HG03565 (cell line): ENCODE measurements around the gene TTC6.
"Not testable (repeated sequence)": the region's sequence is repeated elsewhere in the genome, so short reads cannot be mapped to it uniquely, and the experiment has no call there.

Experiments
- ATAC-seq: cut with Tn5 transposase; IDR thresholded peaks from one replicate; pipeline ENCODE4 v1.9.1; 2021; ENCODE audit warnings: mild to moderate bottlenecking, moderate library complexity; ENCODE audit not compliant: unreplicated experiment

TTC6 gene, protein sequence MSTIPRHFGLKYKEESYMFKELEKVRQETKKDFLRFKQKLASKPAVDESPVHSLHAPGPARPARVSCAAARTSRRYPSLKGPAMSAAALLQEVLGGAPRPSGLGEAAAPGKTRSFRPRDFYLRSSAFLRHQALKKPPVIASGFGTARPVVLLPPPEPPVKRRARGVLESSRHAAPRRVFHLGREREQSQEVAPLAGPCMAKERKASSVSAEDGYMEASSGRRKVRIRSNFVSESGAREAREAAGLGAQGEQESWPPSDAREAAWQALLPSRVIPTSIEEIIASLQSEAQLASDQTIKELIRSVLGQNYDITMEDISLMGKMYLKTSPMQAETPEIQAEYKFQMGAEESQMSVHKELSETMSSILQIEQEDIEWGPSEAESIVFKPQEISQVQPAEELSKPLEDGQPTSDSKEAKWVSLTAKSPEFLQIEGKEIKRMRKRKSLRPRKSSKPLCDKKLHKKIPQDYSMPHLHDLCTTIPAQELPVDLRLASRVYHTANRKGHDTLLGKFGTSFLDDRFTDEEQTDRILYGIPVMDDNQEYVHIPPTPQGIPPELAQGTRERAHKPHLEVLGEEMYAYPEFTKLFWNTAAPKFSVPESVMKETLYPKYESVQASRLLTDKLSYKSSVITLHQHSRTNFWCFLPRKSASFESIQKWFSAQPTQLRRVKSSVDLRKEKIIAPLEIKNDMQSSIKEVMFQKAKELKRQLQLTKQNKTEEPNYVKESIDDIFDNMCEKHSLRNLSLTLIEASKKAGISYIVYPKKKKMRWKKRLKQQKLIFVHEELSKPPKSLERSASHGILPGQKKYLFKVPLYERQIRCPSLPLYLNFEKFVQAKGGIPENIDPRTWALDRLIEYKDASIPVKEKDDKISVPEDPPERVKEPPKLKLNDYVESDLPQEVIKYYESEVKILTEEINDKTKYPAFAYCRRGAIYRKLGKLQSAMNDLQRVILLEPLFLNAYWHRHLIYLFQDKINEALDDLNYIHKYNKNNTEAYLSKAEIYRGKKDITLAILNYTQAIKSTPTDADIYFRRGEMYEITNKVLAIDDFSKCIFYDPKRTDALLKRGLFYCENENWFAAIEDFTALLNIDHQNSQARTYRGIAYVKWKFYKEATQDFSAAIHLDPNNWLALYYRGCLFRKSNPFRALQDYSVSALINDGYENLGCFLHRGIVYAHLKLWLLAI (N-terminal part only)

DNA sequence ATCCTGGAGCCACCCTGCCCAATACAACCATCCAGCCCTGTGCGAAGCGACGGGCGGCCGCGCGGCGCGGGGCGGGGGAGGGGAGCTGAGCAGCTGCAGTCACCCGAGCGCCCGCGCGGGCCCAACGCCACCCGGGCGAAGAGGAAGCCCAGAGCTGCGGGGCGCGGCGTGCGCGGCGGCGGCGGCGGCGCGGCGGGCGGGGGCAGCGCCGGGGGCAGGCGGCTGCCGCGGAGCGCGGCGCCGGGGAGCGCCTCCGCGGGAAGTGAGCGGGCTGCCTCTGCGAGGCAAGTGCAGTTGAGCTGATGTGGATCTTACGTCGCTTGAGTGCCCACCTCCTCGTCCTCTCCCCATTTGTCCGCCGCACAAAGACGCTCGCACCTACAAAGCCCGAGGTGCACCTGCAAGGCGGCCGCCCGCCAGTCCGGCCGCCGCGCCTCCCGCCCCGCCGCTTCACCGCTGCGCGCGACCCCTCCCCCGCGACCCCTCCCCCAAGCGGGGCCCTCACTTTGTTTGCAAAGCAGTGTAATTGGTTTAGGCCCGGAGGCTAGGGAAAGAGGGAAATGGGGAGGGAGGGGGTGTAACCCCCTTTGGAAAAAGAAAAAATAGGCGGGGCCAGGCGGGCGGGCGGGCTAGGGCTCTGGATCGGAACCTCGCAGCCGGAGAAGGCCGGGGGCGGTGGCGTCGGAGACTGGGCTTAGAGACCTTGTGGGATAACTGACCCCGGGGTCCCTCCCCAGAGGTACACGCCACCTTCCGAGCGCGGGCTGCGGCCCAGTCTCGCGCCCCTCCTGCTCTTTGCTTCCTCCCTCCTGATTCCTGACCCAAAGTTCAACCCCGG, at the start of gene TTC6, which contains the start of gene FOXA1:
Gene TTC6, plus strand, starts transcription at position 659 of the 838 bp plus-strand sequence. CDS start 26,436 bp downstream, outside the sequence.
Gene FOXA1, minus strand, starts transcription at position 279 of the 838 bp plus-strand sequence. Its CDS starts 277 bp downstream, at position 2.
- no peak for ATAC-seq

- ATAC-seq: no peak
These were observed 48.6 kb upstream of the TTC6 start for GRCh38 chr14:37546621-37547447.

- no peak for ATAC-seq
These were observed 44.9 kb upstream of the TTC6 start for GRCh38 chr14:37550511-37550910.

DNA sequence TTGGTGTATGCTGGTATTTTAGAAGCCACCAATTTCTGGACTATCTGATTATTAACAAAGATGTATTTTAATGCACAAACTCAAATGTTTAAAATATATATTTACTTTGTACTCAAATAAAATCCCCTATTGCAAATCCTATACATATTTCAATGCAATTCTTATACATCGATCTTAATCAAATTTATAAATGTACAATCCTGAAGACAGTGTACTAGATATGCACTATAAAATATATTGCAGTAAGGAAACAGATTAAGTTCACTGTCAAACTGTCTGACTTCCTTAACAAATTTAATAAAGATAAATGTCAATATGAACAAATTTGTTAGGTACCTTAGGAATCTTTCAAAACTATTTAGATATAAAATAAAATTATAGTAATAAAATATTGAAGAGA, 44.3 kb upstream of the TTC6 start:
- ATAC-seq: no peak

- no peak for ATAC-seq
These were observed 41.4 kb upstream of the TTC6 start for GRCh38 chr14:37553935-37554550.

- ATAC-seq: not testable (repeated sequence)
These were observed 39.8 kb upstream of the TTC6 start for GRCh38 chr14:37555596-37555995.

DNA sequence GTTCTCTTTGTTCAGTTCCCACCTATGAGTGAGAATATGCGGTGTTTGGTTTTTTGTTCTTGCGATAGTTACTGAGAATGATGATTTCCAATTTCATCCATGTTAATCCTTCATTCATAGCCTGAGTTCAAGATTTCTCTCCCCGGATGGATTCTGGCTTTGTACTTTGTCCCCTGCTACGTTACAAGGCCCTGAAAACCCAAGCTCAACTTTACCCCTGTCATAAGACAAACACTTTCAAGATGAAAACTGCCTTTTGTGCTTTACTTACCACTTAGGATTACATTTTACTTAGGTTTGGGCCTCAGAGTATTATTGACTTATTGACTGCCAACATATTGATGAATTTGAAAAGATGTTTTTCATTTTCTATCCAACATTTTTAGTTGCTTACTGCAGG, 36.7 kb upstream of the TTC6 start:
- ATAC-seq: no peak

GRCh38 chr14:37559386-37559785, 36.0 kb upstream of the TTC6 start:
- ATAC-seq: no peak

DNA sequence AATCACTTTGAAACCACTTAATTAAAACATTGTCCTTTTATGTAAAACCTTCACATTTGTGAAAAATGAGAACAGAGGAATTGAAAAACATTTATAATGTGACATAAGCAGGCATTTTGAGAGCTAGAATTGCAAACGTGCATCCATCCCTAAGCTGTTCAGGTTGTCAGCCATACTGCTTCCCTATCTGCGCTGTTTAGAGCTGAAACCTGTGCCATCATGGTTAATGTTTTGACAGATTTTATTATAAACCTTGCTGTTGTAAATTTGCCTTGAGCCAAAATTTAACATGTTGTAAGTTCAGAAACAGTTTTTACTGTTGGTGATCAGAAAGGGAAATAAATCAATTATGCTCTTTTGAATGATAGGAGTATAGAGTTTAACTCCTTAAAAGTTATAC, 32.2 kb upstream of the TTC6 start:
- no peak for ATAC-seq

DNA sequence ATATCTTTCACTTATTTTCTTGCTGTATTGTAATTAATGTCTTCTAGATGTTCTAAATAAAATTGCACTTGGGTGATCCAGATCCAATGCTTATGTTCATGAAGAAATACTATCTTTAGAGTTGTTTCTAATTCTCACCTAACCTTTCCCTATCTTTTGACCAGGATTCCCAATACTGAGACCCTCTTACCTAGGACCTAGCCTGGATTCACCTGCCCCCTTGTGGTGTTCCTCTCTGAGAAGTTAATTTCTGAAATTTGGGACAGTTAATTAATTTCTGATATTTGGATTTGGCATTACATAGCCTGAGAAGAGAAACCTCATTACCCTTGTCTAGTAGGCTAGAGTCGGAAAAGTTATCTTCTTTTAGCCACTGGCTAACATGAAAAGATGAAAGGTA, 29.9 kb upstream of the TTC6 start:
- no peak for ATAC-seq

DNA sequence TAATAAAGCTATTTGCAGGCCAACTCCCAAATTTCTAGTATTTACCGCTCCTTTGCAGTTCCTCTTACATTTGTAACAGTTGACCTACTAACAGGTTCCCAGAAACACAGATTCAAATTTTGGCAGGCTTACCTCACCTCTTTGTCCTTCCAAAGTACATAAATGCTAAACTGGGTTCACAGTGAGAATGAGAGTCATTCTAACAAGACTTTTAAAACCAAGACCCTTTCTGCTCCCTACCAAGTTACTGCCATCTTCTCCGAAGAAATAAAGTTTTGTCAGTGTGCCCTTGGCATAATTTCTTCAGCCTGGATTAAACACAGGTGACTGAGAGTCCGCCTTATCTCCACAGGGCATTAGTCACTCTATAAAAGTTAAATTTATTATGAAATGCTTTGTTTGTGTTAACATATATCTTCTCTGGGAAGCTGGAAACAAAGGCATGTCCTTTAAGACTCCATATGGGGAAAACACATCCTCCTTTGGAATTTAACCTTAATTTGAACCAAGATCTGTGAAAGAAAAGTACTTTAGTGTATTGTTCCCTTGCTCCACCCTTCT, 28.5 kb upstream of the TTC6 start:
- no peak for ATAC-seq

- ATAC-seq: no peak
These were observed 25.7 kb upstream of the TTC6 start for GRCh38 chr14:37569729-37570128.

DNA sequence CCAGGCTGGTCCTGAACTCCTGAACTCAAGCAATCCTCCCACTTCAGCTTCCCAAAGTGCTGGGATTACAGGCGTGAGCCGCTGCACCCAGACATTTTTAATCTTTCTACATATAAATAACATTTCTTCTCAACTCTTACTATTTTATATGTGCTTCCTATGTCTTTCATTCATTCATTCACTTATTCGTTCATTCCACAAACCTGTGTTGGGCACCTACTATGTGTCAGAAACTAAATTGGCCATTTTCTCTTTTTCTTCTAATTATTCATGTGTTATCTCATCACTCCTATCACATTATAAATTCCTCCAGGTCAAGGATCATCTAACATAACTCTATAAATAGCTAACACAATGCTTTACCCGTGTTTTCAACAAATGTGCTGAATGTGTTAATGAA, 24.0 kb upstream of the TTC6 start:
- ATAC-seq: no peak

DNA sequence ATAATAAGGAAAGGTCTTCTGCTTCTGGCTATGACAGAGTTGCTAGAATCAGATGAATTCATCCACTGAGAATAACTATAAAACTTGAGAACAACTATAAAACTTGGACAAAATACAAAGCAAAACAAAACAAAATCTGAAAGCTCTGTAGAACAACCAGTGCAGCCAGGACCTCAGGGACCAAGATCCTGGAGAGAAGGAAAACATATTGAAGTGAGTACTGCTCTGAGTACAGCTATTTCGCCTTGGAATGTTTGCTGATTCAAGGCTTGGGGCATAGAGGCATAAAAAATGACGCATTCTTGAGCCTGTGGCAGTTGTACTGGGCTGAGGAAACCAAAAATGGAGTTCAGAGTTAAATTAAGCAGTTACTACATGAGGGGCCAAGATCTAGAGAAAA, 22.1 kb upstream of the TTC6 start:
- no peak for ATAC-seq

GRCh38 chr14:37579274-37579673, 16.2 kb upstream of the TTC6 start:
- ATAC-seq: no peak

- no peak for ATAC-seq
These were observed 15.3 kb upstream of the TTC6 start for GRCh38 chr14:37580146-37580545.

- ATAC-seq: no peak
These were observed 11.8 kb upstream of the TTC6 start for GRCh38 chr14:37583358-37584210.
